ENCODE data around the gene TMEM179.
"Not testable (repeated sequence)": the region's sequence is repeated elsewhere in the genome, so short reads cannot be mapped to it uniquely, and the experiment has no call there.

Gene TMEM179

GRCh38 chr14:104639471-104639870 is 34.9 kb upstream of the TMEM179 start:
- intact Hi-C loops (cut with DNase I) = no loop called here
- DNase-seq = peak in 1 of 10 donors; percentile 24

GRCh38 chr14:104638927-104639450 is 34.4 kb upstream of the TMEM179 start:
- intact Hi-C loops (cut with DNase I) = no loop called here
- DNase-seq = peak in 2 of 10 donors; percentile 73 to 77

DNA sequence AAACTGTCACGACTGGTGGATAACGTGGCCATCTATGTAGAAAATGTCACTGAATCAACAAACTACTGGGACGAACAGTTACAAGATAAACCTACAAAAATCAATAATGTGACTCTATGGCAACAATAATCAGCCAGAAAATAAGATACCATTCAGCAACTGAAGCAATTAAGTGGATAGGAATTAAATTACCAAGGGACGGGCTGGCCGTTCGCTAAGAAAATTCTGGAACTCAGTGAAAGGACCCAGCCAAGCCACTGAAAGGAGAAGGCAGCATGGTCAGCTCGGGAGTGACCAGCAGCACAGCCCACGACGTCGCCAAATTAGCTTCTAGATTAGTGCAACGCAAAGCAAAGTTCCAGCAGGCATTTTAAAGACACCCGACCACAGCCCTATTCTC is 33.6 kb upstream of the TMEM179 start:
- intact Hi-C loops (cut with DNase I) = no loop called here
- peak in 1 of 10 donors; percentile 51 for DNase-seq

- no peak for DNase-seq
- intact Hi-C loops (cut with DNase I) = no loop called here
Observed at GRCh38 chr14:104637546-104638003, 33.0 kb upstream of the TMEM179 start.

GRCh38 chr14:104636846-104637545 is 32.4 kb upstream of the TMEM179 start:
- intact Hi-C loops (cut with DNase I) = not testable (repeated sequence)
- peak in 1 of 10 donors; percentile 64 for DNase-seq

- DNase-seq = peak in 1 of 10 donors; percentile 42
- intact Hi-C loops (cut with DNase I) = no loop called here
Observed at GRCh38 chr14:104636131-104636530, 31.6 kb upstream of the TMEM179 start.

GRCh38 chr14:104635717-104636116 is 31.1 kb upstream of the TMEM179 start:
- intact Hi-C loops (cut with DNase I) = no loop called here
- no peak for DNase-seq

DNA sequence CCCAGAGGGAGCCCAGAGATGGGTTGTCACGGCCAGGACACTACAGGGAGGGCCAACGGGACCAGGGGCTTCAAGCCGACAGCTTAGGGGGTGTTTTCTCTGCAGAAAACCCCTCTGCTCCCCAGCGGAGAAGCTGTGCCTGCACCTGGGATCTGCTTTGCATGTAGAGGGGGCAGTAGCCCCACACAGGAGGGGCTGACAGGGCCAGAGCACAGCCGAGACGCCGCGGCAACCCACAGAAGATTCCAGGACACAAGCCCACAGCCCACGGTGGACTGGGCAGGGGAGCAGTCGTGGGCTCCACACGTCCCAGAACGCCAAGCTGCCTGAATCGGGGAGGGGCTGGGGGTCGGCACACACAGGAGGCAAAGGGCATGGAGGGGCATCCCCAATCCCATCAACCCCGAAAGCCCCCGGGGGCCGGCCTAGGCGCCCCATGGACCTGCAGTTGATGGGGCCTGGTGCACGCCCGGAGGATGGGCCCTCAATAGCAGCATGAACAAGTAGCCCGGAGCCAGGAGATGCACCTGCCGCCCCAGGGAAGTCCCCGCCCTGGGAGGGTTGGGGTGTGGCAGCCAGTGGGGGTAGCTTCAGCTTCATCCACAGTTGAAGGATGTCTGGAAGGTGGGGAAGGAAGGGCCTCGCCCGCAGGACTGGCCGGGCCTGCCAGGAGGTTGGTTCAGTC is 30.5 kb upstream of the TMEM179 start:
- intact Hi-C loops (cut with DNase I) = no loop called here
- peak in 2 of 10 donors; percentile 51 to 78 for DNase-seq

- DNase-seq = peak in 2 of 10 donors; percentile 81 to 83
- intact Hi-C loops (cut with DNase I) = no loop called here
Observed at GRCh38 chr14:104634138-104634760, 29.7 kb upstream of the TMEM179 start.

DNA sequence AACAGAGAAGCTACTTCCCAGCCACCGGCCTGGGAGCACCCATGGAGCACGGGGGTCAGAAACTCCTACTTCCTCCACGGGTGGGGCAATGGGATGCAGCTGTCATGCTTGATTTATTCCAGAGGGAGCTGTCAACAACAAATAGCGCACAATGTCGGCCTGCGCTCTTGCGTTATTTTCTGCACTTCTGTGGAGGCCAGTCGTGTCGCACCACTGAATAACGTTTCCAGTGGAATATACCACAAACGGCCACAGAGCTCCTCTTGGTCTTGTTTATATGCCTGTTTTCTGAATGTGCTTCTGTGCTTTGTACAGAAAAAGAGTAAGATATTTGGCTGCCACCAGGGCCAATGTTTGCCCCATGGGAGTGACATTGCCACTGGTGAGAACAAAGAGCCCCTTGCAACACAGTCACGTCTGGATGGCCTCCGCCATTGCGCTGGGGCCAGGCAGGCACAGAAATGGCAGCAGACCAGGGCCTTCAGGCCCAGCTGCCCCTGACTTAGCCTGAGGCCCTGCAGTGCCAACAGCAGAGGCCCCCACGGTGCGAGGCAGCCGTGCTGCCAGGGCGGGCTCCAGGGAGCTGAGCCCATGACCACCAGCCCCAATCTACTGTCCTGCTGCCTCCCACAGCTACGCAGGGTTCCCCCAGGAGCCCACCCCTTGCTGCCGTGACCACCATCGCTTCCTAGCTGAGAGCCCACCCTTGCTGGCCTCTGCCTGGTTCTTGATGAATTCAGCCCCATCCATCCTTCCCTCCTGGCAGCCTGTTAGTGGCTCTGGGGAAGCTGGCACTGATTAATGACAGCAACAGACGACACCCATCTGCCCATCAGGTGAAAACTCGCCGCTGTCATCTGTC is 28.9 kb upstream of the TMEM179 start:
- intact Hi-C loops (cut with DNase I) = no loop called here
- DNase-seq = peak in 9 of 10 donors; percentile 36 to 96 (median 63)

- intact Hi-C loops (cut with DNase I) = no loop called here
- DNase-seq = no peak
Observed at GRCh38 chr14:104632781-104633180, 28.2 kb upstream of the TMEM179 start.

GRCh38 chr14:104624939-104625338 is 20.4 kb upstream of the TMEM179 start:
- intact Hi-C loops (cut with DNase I) = no loop called here
- DNase-seq = no peak

DNA sequence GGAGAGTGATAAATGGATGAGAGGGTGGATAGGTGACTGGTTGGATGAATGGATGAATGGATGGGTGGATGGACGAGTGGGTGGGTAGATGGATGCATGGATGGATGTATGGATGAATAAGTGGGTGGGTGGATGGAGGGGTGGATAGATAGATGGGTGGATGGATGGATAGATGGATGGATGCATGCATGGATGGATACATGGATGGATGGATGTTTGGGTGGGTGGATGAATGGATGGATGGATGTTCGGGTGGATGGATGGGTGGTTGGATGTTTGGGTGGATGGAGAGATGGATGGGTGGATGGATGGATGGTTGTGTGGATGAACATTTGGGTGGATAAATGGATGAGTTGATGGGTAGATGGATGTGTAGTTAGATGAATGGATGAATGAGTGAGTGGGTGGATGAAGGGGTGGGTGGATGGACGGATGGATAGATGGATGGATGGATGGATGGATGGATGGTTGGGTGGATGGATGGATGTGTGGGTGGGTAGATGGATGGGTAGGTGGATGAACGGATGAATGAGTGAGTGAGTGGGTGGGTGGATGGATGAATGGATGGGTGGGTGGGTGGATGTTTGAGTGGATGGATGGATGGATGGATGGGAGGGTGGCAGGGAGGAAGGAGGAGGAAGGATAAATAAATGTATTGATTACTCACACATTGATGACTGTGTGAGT is 9.7 kb upstream of the TMEM179 start:
- DNase-seq = no peak
- intact Hi-C loops (cut with DNase I) = no loop called here

DNA sequence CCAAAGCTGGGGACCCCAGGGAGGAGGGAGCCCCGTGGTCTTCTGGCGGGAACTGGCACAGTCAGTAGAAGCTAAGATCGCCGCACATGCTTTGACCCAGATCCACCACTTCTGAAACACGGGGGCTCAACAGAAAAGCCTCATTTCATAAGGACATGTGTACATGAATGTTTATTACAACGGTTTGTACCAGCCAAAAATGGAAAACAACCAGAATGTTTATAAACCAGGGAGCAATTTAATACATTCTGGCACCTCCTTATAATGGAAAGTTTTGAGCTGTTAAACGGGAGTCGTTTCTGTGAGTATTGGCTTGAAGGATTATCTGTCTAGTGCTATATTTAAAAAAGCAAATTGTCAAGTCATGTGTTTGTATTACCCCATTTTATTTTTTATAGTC is 7.3 kb upstream of the TMEM179 start:
- DNase-seq = no peak

GRCh38 chr14:104610749-104611310 is 6.3 kb upstream of the TMEM179 start:
- peak in 1 of 10 donors; percentile 58 for DNase-seq
- intact Hi-C loops (cut with DNase I) = no loop called here

More for the DNA sequence above, 7.3 kb upstream of the TMEM179 start:
- intact Hi-C loops (cut with DNase I) = no loop called here

GRCh38 chr14:104609666-104610065 is 5.1 kb upstream of the TMEM179 start:
- no peak for DNase-seq
- intact Hi-C loops (cut with DNase I) = no loop called here

- peak in 4 of 10 donors; percentile 26 to 87 (median 77) for DNase-seq
- intact Hi-C loops (cut with DNase I) = no loop called here
Observed at GRCh38 chr14:104603711-104604401, 716 bp downstream of the TMEM179 start.

DNA sequence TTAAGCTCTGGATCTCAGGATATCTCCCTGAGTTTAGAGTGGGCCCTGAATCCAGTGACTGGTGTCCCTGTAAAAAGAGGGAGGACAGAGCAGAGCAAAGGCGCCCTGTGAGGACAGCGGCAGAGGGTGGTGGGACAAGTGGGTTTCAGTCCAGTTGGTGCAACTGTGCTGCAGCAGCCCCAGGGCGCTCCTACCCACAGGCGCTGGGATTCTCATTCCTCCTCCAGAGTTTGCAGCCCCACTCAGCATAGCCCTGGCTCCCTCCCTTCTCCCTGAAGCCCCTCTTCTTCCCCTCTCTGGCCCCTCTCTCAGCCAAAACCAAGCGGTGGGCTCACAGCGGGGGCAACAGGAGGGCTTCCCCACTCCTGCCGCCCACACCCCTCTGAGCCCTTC is 1.6 kb downstream of the TMEM179 start:
- DNase-seq = peak in 1 of 10 donors; percentile 61
- intact Hi-C loops (cut with DNase I) = no loop called here

All from posterior cingulate gyrus (tissue), 11 donors.